Endometrium (tissue), 2 donors: Measurements from ENCODE around the gene NNT.
"Not testable (repeated sequence)": the region's sequence is repeated elsewhere in the genome, so short reads cannot be mapped to it uniquely, and the experiment has no call there.

ENCODE experiments used
- FAIRE-seq: peaks from 2 replicates; lab custom pipeline; 2012; peaks lifted over from hg19 to GRCh38; lab: Jason Lieb, UNC
- donor health status: control.
- donor health status: control.

Gene NNT

DNA sequence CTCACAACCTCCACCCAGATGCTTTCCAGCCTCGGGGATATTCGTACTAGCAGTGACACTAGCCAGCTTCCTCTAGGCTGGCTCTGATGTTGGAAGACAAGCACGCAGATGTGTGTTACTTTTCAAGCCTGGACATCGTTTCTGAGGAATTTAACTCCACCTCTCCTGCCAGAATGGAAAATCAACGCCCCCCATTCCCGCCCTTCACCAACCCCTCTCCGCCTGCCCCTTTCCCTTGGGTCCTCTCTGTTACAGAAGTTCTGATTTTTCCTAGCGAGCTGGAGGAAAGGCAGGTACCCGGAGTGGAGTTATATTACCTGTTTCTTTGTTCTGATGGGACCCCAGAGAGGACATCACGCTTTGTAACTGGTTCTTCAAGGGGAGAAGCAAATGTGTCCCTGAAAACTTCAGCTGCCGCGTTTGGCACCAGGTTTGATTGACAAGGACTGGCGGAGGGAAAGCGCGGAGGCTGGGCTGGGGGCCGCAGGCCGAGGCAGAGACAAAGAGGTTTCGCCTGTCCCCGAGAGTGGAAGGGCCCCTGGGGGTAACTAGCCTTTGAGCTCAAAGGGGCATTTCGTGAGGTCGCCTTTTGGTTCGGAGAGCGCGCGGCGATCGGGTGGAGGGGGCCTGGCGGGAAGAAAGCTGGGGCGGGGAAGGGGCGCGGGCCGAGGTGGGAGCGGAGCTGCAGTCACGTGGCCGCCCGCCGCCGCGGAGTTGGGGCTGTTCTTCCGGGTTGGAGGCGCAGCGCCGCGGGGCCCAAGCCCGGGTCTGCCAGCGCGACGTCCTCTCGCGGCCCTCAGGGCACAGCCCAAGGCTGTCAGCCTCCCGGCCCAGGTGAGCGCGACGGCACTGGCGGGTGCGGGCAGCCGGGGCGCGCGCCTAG is at the start of gene NNT:
TSS of gene NNT (plus strand) at position 720 of the 883 bp plus-strand sequence. CDS start 6,016 bp downstream, outside the sequence.
- no peak for FAIRE-seq

DNA sequence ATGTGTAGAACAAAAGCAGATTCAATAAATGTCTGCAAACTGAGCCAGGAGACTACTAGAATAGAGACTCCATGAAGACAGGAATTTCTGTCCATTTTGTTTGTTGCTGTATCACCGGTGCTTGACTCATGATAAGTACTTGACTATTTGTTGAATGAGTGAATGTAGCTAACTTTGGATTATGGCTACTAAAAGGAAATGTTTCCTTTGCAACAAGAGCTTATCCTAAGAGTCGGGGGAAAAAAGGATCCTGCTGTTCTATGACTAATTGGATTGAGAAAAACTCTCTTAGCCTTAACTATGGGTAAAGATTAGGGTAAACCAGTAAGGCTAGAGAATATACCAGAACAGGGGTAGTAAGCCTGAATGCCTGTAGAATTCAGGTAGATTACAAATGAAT is 49.6 kb upstream of the NNT start:
- no peak for FAIRE-seq

DNA sequence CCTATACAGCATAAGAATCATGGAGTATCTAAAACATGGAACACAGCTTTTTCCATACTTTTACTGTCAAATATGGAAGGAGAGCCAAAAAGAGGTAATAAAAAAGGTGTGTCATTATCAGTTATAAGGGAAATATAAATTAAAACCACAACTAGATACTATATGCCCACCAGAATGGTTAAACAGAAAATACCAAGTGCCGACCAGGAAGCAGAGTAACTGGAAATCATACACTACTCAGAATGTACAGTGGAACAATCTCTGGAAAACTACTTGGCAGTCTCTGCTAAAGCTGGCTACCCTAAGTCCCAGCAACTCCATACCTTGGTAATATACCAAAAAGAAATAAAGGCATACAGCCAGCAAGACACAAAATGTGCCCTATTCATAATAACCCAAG is 48.5 kb upstream of the NNT start:
- no peak for FAIRE-seq

DNA sequence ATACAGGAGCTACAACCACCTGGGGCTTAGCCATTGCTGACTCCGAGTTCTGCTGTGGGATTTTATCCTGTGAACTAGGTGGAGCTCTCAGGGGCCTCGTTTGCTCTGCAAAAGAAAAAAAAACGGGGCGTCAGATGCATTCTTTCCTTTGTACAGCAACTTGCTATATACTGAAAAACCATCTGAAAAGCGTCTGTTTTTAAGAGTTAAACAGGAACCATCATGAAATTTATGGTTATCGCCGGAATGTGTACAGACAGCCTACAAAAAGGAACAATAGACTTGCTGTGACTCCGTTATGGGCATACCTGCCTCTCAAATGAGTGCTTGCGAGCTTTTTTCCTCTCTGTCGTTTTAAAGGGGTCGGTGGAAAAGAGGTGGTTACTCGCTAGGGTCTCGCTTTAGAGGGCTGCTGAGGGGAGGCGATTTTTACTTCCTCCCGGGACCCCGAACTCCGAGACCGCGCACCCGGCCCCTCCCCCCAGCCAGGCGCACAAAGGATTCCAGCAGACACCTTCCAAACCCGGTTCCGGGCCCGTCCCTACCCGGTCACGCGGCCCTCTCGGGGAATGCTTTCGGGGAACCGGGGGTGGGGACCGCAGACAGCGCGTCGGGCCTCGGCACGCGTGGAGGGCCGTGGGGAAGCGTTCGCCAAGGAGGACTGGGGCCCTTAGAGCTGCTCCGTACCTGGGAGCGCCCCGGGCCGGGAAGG is 46.9 kb upstream of the NNT start:
- no peak for FAIRE-seq

DNA sequence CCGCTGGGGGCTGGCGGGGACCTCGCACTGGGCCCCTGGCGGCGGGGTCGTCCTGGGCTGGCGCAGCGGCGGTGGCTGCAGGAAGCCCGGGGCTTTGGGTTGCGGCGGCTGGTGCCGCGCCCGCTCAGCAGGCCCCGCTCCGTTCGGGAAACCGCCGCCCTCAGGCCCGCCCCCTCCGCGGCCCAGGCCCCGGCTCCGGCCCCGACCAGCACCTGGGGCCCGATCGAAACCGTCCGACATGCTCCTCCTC is 46.4 kb upstream of the NNT start:
- not testable (repeated sequence) for FAIRE-seq

DNA sequence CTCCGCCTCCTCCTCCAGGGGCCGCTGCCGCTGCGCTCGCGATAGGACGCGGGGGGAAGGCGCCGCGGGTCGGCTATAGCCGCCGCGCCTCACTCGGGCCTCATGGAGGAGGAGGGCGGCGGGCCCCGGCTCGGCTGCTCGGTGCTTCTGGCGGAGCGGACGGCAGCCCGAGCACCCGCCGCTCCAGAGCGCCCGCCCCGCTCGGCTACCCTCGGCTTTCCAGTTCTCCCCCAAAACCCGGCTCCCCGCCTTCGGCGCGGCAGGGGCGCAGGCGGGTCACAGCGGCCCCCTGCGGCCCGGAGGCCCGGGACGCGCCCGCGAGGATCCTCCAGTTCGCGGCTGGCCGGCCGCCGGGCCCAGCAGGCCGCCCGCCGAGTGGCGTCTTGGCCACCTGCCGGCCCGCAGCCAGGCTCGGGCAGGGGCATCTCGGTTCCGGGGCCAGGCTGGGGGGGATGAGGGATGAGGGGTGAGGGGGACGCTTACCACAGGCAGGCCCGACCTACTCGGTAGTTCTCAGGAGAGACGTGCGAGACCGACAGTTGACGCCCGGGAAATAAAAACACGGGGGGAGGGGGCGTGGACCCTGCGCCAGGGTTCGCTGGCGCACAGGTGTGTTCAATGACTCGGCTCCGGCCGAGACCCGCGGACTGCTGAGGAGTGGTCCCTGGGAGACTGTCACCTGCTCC is 46.0 kb upstream of the NNT start, which contains the start of gene PAIP1:
TSS of gene PAIP1 (minus strand) at position 221 of the 686 bp plus-strand sequence. CDS start 231 bp downstream, outside the sequence.
- no peak for FAIRE-seq

DNA sequence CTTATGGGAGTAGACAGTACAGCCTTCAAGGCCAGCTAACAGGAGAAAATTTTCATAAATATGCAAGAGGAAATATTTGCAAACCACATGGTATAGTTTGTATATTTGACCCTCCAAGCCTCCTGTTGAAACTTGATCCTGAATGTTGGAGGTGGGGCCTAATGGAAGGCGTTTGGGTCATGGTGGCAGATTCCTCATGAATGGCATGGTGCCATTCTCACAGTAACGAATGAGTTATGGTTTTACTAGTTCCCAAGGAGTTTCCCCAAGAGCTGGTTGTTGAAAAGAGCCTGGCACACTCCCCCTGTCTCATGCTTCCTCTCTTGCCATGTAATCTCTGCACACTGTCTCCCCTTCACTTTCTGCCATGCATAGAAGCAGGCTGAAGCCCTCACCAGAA is 42.9 kb upstream of the NNT start:
- no peak for FAIRE-seq

DNA sequence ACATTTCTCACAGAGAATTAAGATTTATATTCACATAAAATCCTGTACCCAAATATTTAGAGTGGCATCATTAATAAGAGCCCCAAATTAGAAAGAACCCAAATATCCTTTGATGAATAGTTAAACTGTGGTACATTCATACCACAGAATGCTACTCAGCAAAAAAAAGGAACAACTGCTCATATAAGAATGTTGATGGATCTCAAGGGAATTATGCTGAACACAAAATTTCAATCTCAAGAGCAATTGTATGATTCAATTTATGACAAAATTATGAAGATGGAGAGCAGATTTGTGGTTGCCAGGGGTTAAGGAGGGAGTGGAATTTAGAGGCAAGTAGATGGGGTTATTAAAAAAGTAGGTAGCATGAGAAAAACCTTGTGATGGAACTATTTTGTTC is 41.6 kb upstream of the NNT start:
- no peak for FAIRE-seq

DNA sequence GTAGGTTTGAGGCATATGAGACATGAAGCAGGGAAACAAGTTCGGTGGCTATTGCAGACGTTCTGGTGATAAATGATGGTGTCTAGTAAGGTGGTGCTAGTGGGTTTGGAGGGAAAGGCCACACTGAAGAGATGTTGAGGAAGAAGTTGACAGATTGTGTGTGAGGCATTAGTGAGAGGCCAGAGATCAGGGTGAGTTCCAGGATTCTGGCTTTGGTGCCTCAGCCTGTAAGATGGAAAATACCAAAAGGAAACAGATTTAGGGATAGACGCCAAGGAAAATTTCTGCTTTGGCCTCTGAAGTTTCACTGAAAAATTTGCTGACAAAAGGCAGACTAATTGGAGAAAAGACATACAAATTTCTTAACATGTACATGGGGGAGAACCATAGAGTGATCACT is 39.7 kb upstream of the NNT start:
- FAIRE-seq, result no peak

DNA sequence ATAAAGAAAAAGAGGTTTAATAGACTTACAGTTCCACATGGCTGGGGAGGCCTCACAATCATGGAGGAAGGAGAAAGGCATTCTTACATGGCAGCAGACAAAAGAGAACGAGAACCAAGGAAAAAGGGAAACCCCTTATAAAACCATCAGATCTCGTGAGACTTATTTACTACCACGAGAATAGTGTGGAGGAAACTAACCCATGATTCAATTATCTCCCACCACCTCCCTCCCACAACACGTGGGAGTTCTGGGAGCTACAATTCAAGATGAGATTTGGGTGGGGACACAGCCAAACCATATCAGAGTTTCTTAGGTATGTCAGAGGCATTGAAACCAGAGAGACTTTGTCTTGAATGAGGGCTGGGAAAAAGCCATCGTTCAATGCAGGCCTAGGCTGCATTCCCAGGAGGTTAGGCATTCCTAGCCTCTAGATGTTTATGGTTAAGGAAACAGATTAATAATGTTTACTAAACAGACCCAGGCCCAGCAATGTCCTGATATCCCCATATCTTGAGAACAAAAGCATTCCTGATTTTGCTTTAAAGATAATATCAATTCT is 38.6 kb upstream of the NNT start:
- no peak for FAIRE-seq

DNA sequence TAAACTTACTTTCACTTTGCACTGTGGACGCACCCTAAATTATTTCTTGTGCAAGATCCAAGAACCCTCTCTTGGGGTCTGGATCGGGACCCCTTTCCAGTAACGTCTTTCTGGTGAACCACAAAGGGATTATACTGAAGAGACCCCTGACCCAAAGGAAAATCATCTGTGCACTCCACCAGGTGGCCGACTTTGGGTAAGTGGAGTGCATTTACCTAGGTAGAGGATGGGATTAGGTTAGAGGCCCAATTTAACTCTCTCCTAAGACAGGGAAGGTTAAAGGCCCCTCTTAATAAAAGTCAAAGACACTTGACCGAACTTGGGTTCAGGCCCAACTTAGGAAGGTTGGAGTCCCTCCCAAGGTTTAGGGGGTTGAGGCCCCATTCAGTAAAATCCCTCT is 37.9 kb upstream of the NNT start:
- FAIRE-seq, result no peak

DNA sequence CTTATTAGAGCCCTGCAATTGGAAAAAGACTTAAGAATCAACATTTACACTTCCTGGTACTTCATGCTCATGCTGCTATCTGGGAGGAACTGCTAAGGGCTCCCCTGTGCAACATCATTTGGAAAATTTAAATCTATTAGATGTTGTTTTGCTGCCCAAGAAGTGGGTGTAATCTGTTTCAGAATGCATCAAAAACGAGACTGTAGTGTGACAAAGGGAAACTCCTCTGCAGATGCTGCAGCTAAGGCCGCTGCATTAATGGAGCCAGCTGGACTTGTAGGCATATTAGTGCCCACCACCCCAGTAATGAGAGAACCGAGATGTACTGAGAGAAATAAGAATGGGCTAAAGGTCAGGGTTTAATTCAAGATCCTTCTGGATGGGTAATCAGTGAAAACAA is 35.0 kb upstream of the NNT start:
- no peak for FAIRE-seq

DNA sequence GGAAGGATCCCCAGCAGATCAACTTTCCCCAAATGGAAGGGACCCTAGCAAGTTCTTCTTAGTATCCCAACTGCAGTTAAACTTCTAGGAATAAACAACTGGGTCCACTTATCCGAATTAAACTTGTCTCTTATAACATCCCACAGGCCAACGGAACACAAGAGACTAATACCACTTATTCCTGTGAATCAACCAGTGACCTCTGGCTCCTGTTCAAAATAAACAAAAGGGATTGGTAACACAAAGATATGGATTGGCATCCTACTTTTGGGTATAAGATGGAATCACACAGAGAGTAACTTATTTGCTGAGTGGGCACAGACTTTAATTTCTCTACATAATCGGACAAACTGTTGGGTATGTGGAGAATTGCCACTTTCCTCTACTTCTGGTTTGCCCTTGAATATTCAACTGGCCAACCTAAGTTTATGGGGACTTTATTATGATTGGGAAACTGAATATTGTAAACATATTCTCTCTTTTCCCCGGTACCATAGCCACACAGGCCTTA is 33.7 kb upstream of the NNT start:
- FAIRE-seq, result no peak

DNA sequence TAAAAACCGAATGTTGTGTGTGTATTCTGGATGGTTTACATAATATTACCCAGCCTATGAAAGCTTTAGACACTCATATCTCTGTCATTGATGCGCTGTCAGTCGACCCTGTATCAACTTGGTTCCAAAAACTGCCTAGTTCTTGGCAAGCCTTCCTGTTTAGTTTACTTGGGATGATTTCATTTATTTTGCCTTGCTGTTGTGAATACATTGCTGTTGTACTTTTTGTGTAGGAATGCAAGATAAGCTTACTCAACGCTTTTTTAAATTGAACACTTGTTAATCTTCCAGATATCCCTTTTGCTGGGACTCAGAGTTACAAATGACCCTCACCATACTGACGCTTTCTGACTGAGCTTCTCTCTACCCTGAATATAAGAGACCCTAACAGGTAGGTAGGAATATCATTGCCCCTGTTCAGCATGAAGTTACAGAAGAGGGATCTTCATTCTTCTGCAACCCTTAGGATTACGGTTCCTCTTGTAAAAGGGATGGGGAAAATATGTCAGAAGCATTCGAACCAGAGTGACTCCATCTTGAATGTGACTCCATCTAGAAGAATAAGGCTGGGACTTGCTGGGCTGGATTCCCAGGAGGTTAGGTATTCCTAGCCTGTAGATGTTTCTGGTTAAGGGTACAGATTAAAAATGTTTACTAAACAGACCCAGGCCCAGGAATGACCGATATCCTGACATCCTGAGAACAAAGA is 32.4 kb upstream of the NNT start:
- FAIRE-seq, result no peak

DNA sequence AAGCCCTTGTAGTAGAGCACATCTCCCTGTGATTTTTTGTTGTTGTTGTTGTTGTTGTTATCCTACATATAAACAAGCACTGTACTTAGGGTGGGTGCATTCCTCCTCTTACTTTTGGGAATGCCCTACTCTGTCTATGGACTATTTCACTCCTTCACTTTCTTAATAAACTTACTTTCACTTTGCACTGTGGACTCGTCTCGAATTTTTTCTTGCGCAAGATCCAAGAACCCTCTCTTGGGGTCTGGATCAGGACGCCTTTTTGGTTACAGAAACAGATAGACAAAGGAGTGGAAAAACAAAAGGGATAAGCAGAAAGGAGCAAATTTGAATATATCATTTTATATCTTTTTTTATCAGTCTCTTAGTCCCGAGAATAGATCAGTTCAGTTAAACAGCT is 31.7 kb upstream of the NNT start:
- FAIRE-seq, result no peak

DNA sequence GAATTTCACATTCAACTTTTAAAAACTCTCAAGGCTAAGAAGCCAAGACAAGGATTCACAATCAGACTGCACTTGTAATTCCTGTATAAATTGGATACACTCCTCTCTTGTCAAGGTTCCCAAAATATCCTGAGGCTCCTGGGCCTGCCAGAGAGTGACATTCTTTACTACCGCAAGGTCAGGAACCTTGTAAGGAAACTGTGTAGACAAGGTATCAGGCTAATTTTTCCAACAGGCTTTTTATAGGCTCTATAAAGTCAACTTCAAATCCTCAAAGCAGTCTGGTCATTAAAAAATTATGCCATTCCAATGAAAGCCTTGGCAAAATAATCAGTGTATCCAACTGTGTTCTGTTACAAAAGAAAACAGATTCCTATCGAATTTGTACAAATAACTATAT is 30.6 kb upstream of the NNT start:
- no peak for FAIRE-seq

DNA sequence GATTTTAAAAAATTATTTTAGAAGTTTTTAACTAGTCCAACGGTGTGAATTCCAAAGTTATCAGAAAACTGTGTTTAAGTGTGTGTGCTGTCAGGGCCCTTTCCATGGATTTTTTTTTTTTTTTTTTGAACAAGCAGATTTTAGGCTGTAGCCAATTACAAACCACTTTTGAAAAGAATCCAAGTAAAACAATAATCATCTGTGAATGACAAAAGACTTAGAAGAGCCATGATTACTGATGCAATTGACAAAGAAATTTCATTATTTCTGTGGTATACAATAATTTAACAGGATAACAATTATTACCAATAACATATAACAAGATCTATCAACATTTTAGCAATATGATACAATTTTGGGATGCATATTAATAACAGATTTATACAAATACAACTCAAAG is 29.9 kb upstream of the NNT start:
- no peak for FAIRE-seq

DNA sequence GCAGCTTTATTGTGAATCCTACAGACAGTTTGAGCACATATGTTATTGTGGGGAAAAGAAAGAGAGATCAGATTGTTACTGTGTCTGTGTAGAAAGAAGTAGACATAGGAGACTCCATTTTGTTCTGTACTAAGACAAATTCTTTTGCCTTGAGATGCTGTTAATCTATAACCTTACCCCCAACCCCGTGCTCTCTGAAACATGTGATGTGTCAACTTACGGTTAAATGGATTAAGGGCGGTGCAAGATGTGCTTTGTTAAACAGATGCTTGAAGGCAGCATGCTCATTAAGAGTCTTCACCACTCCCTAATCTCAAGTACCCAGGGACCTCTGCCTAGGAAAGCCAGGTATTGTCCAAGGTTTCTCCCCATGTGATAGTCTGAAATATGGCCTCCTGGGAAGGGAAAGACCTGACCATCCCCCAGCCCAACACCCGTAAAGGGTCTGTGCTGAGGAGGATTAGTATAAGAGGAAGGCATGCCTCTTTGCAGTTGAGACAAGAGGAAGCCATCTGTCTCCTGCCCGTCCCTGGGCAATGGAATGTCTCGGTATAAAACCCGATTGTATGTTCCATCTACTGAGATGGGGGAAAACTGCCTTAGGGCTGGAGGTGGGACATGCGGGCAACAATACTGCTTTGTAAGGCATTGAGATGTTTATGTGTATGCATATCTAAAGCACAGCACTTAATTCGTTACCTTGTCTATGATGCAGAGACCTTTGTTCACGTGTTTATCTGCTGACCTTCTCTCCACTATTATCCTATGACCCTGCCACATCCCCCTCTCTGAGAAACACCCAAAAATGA is 22.4 kb upstream of the NNT start:
- FAIRE-seq, result not testable (repeated sequence)

DNA sequence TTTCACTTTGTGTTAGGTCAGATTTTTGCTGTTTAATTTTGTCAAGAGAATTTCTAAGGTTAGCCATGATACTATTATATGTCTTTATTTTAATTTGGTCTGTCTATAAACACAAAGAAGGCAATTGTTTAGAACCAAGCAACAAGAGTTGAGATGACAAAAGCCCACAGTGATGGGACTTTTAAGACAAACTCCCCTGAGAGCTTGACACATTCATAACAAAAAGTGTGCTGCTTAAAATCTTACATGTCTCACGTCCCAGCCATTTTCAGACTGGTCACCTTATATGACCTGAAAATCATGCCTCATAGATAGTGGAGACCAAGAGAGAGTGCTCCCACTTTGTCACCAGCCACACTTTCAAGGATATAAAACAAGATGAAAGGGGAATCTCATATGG is 21.6 kb upstream of the NNT start:
- no peak for FAIRE-seq

DNA sequence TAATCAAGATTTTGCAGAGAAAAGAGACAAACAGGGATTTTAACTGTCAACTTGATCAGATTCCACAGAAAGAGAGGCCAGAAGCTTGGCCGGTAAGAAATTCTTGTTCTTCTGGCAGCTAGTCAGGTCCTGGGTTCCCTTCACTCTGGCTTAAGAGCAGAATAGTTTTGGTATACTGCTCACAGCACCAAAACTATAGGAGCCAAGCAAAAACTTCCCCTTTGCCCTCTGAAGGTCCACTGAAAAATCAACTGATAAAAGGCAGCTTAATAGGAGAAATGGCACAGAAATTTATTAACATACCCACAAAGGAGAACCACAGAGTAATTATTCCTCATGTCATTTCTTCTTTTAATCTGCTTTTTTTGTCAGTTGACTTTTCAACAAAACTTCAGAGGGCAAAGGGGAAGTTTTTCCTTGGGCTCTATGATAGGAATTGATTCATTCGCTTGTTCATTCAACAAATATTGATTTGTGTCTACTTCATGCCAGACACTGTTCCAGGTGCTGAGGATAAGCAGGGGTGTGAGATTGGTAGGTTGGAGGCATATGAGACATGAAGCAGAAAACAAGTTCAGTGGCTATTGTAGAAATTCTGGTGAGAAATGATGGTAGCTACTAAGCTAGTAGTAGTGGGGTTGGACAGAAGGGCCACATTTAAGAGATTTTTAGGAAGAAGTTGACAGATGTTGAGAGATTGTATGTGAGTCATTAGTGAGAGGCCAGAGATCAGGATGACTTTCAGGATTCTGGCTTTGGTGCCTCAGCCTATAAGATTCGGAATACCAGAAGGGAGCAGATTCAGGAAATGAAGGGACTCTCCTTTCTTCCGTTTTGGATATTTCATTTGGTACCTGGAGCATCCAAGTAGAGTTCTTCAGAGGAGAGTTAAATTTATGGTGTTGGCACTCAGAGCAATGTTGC is 20.6 kb upstream of the NNT start:
- no peak for FAIRE-seq
